ENCODE measurements around the gene NPC1.

- TF ChIP-seq CTCF (IDR thresholded peaks at IDR 0.05): no peak
- TF ChIP-seq POLR2A (IDR thresholded peaks at IDR 0.05): no peak
Observed at GRCh38 chr18:23563377-23564043, 22.8 kb downstream of the NPC1 start.
